HepG2 (cell line): ENCODE measurements around the gene BICRA. TPM values are rescaled to one million over a fixed set of nuclear protein-coding genes. Genes with fewer than 3 reads are reported as not detected.

Experiments
- DNMT3B ChIP-seq: conservative IDR thresholded peaks from 2 replicates; pipeline ENCODE4 v1.6.1; 2016; ENCODE audit warnings: missing biosample characterization, control low read depth
- FOSL1 ChIP-seq: sonication (generic); formaldehyde crosslinking; IDR thresholded peaks from 2 replicates; pipeline ENCODE4 v1.9.0; 2021; ENCODE audit warnings: missing genetic modification reagents, borderline replicate concordance
- FOXC1 ChIP-seq: sonication (generic); formaldehyde crosslinking; IDR thresholded peaks from 2 replicates; pipeline ENCODE4 v1.8.0; 2022; ENCODE audit warnings: mild to moderate bottlenecking, missing genetic modification reagents, borderline replicate concordance
- FOXJ3 ChIP-seq: sonication (generic); formaldehyde crosslinking; IDR thresholded peaks from 2 replicates; pipeline ENCODE4 v1.4.0; 2020; ENCODE audit warnings: missing genetic modification reagents, mild to moderate bottlenecking, borderline replicate concordance
- KDM6A ChIP-seq: IDR thresholded peaks from 2 replicates; pipeline ENCODE4 v1.6.1; 2016; ENCODE audit warnings: low read depth
- MAFG ChIP-seq: sonication (generic); formaldehyde crosslinking; IDR thresholded peaks from 2 replicates; pipeline ENCODE4 v1.5.1; 2020; ENCODE audit warnings: mild to moderate bottlenecking, missing genetic modification reagents
- MIER2 ChIP-seq: IDR thresholded peaks from 2 replicates; pipeline ENCODE4 v1.6.1; 2016; ENCODE audit warnings: missing biosample characterization, missing genetic modification reagents
- MIXL1 ChIP-seq: IDR thresholded peaks from 2 replicates; pipeline ENCODE4 v1.6.1; 2016
- NCOA5 ChIP-seq: sonication (generic); formaldehyde crosslinking; IDR thresholded peaks from 2 replicates; pipeline ENCODE4 v1.4.0; 2020; ENCODE audit warnings: missing genetic modification reagents
- PTBP1 ChIP-seq: fragments of 200-400 bp; formaldehyde crosslinking; IDR thresholded peaks from 2 replicates; pipeline ENCODE4 v1.6.1; 2018; ENCODE audit warnings: low read length, low read depth; ENCODE audit not compliant: poor library complexity, severe bottlenecking
- RORA ChIP-seq: sonication (generic); formaldehyde crosslinking; IDR thresholded peaks from 2 replicates; pipeline ENCODE4 v1.5.0; 2020; ENCODE audit warnings: mild to moderate bottlenecking, missing genetic modification reagents, moderate library complexity
- SIX4 ChIP-seq: sonication (generic); formaldehyde crosslinking; IDR thresholded peaks from 2 replicates; pipeline ENCODE4 v1.4.0; 2020; ENCODE audit warnings: missing genetic modification reagents
- TBX3 ChIP-seq: fragments of 450-650 bp; IDR thresholded peaks from 2 replicates; pipeline ENCODE4 v1.6.1; 2017; ENCODE audit warnings: antibody characterized with exemption, mild to moderate bottlenecking, inconsistent platforms, borderline replicate concordance
- ZBTB8A ChIP-seq: sonication (generic); formaldehyde crosslinking; IDR thresholded peaks from 2 replicates; pipeline ENCODE4 v1.4.0; 2020; ENCODE audit warnings: mild to moderate bottlenecking, low read depth, missing genetic modification reagents, borderline replicate concordance
- ZNF260 ChIP-seq: sonication (generic); formaldehyde crosslinking; IDR thresholded peaks from 2 replicates; pipeline ENCODE4 v1.4.0; 2020; ENCODE audit warnings: missing genetic modification reagents, low read depth, mild to moderate bottlenecking, borderline replicate concordance
- ZNF446 ChIP-seq: sonication (generic); formaldehyde crosslinking; IDR thresholded peaks from 2 replicates; pipeline ENCODE4 v1.5.0; 2020; ENCODE audit warnings: mild to moderate bottlenecking, missing genetic modification reagents
- ZNF547 ChIP-seq: sonication (generic); formaldehyde crosslinking; IDR thresholded peaks from 2 replicates; pipeline ENCODE4 v1.5.1; 2020; ENCODE audit warnings: mild to moderate bottlenecking, missing genetic modification reagents
- ZNF607 ChIP-seq: sonication (generic); formaldehyde crosslinking; IDR thresholded peaks from 2 replicates; pipeline ENCODE4 v1.5.1; 2020; ENCODE audit warnings: missing genetic modification reagents, mild to moderate bottlenecking, borderline replicate concordance
- ZNF644 ChIP-seq: IDR thresholded peaks from 2 replicates; pipeline ENCODE4 v1.6.1; 2016; ENCODE audit warnings: low read depth
- ZNF772 ChIP-seq: sonication (generic); formaldehyde crosslinking; IDR thresholded peaks from 2 replicates; pipeline ENCODE4 v1.5.0; 2020; ENCODE audit warnings: mild to moderate bottlenecking, missing genetic modification reagents
- polyA plus RNA-seq, 8 experiments: library from polyadenylated mRNA; depleted of rRNA in 3 of 8; stranded (reverse) in 7 of 8; unstranded in 1 of 8; fragments of >200 nt; fragmentation: Illumina TruSeq in 4 of 8; extraction: Trizol in 4 of 8; gene quantifications; 2 replicates each; pipeline versions ENCODE4 v1.2.1 to v1.2.3, GENCODE V29; 2011 to 2016; ENCODE audit warnings: low read depth in 4 of 8, missing spikeins in 1 of 8, mixed read lengths in 1 of 8; ENCODE audit not compliant: insufficient read depth in 1 of 8
- total RNA-seq, 5 experiments: library from RNA; depleted of rRNA; stranded (reverse); fragments of >200 nt; fragmentation: Illumina TruSeq; extraction: Trizol; gene quantifications; 2 replicates each; pipeline ENCODE4 v1.2.3, GENCODE V29; 2016; ENCODE audit warnings: low read depth in 1 of 5
- TF ChIP-seq, protein P1 (sequence below), 2 experiments: fragments of 450-650 bp in 1 of 2; sonication (generic) in 1 of 2; formaldehyde crosslinking; IDR thresholded peaks; 2 replicates each; pipeline versions ENCODE4 v1.5.0 to v1.8.0; 2020 to 2022; ENCODE audit warnings: mild to moderate bottlenecking in 1 of 2, missing genetic modification reagents in 1 of 2
- TF ChIP-seq, protein P2 (sequence below): IDR thresholded peaks from 2 replicates; pipeline ENCODE4 v1.6.1; 2012; ENCODE audit warnings: low read length, improper control_type of control experiment
- TF ChIP-seq, protein P3 (sequence below): sonication (generic); formaldehyde crosslinking; IDR thresholded peaks from 2 replicates; pipeline ENCODE4 v1.5.1; 2020; ENCODE audit warnings: mild to moderate bottlenecking, moderate library complexity, missing genetic modification reagents

BICRA gene
- total and polyA plus RNA-seq, 2 of the 13 experiments (the other 11 are each of a cell fraction or from before 2014, with no cell fraction given): 0.55 to 0.71 TPM

DNA sequence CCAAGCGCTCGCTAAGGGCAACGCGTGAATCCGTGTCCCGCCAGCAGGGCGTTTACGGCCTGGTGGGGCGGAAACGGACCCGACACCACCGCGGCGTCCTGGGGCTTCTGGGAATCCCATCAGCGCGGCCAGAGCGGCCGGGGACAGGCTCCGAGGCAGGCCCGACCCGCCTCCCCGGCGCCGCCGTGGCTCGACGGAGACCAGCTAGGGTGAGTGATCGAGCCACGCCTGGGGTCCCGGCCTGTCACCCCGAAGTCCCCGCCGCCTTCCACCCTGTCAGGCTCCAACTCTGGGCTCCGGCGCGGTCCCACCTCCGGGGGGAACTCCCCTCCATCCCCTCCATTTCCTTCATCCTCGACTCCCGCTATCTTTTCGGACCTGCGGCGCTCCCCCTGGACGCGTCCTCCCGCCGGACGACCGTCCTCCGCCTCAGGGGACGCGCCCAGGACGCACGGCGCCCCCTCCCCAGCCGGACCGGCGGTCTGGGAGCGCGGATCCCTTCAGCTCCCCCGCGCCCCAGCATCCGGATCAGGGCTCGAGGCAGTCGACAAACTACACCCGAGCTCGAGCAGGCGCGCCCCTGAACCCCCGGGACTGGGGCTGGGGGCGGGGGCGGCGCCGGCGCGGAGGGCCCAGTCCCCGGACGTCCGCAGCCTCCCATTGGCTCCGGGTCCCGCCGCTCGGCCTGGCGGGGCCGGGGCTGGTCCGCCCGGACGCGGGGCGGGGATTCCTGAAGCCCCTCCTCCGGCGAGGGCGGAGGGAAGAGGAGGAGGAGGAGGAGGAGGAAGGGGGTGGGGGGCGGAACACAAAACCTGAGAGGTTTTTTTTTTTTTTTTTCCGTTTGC is 638 bp upstream of the BICRA start (continued):
- TF ChIP-seq MIXL1 (CRISPR knock-in tag) (peak; percentile 44; the same call in 1 of the 2 replicates), ZNF446 (CRISPR knock-in tag) (no peak), NCOA5 (CRISPR knock-in tag) (no peak), ZNF607 (CRISPR knock-in tag) (peak; percentile 18; the same call in 1 of the 2 replicates), ZNF260 (CRISPR knock-in tag) (no peak), FOSL1 (CRISPR knock-in tag) (no peak), PTBP1 (no peak), FOXJ3 (CRISPR knock-in tag) (no peak), ZBTB8A (CRISPR knock-in tag) (no peak), KDM6A (no peak), TBX3 (no peak), ZNF547 (CRISPR knock-in tag) (peak; percentile 81), MIER2 (CRISPR knock-in tag) (no peak), DNMT3B (CRISPR knock-in tag) (no peak), SIX4 (CRISPR knock-in tag) (no peak), ZNF644 (CRISPR knock-in tag) (no peak), FOXC1 (CRISPR knock-in tag) (no peak; the same call in 1 of the 2 replicates), MAFG (CRISPR knock-in tag) (no peak), RORA (CRISPR knock-in tag) (no peak), ZNF772 (no peak; the same call in 1 of the 2 replicates)
- TF ChIP-seq, protein P1, sequence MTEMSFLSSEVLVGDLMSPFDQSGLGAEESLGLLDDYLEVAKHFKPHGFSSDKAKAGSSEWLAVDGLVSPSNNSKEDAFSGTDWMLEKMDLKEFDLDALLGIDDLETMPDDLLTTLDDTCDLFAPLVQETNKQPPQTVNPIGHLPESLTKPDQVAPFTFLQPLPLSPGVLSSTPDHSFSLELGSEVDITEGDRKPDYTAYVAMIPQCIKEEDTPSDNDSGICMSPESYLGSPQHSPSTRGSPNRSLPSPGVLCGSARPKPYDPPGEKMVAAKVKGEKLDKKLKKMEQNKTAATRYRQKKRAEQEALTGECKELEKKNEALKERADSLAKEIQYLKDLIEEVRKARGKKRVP (CRISPR knock-in tag; IDR thresholded peaks at IDR 0.05): no peak
- TF ChIP-seq, protein P2, sequence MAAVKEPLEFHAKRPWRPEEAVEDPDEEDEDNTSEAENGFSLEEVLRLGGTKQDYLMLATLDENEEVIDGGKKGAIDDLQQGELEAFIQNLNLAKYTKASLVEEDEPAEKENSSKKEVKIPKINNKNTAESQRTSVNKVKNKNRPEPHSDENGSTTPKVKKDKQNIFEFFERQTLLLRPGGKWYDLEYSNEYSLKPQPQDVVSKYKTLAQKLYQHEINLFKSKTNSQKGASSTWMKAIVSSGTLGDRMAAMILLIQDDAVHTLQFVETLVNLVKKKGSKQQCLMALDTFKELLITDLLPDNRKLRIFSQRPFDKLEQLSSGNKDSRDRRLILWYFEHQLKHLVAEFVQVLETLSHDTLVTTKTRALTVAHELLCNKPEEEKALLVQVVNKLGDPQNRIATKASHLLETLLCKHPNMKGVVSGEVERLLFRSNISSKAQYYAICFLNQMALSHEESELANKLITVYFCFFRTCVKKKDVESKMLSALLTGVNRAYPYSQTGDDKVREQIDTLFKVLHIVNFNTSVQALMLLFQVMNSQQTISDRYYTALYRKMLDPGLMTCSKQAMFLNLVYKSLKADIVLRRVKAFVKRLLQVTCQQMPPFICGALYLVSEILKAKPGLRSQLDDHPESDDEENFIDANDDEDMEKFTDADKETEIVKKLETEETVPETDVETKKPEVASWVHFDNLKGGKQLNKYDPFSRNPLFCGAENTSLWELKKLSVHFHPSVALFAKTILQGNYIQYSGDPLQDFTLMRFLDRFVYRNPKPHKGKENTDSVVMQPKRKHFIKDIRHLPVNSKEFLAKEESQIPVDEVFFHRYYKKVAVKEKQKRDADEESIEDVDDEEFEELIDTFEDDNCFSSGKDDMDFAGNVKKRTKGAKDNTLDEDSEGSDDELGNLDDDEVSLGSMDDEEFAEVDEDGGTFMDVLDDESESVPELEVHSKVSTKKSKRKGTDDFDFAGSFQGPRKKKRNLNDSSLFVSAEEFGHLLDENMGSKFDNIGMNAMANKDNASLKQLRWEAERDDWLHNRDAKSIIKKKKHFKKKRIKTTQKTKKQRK: no peak
- TF ChIP-seq, protein P3, sequence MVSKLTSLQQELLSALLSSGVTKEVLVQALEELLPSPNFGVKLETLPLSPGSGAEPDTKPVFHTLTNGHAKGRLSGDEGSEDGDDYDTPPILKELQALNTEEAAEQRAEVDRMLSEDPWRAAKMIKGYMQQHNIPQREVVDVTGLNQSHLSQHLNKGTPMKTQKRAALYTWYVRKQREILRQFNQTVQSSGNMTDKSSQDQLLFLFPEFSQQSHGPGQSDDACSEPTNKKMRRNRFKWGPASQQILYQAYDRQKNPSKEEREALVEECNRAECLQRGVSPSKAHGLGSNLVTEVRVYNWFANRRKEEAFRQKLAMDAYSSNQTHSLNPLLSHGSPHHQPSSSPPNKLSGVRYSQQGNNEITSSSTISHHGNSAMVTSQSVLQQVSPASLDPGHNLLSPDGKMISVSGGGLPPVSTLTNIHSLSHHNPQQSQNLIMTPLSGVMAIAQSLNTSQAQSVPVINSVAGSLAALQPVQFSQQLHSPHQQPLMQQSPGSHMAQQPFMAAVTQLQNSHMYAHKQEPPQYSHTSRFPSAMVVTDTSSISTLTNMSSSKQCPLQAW: no peak; the same call in 1 of the 2 replicates
